Measurements from ENCODE around the gene DCST2.

DCST2 gene
- total RNA-seq: 0.96 to 1.2 reads per million in 2 donors

GRCh38 chr1:155033524-155033923, at the start of gene DCST2, which contains the start of gene DCST1:
DCST2 (minus strand) TSS chr1:155033781; CDS start chr1:155033701, 80 bp downstream.
DCST1 (plus strand) TSS chr1:155033824; CDS start chr1:155034037, 213 bp downstream.
- no peak for DNase-seq

GRCh38 chr1:155083052-155083541, 49.5 kb upstream of the DCST2 start:
- DNase-seq: no peak

- DNase-seq: no peak
Measured at GRCh38 chr1:155082301-155083051, 48.9 kb upstream of the DCST2 start.

GRCh38 chr1:155081472-155082300, 48.1 kb upstream of the DCST2 start:
- peak; percentile 25 for DNase-seq

GRCh38 chr1:155080312-155081228, 47.0 kb upstream of the DCST2 start:
- no peak for DNase-seq

- peak; percentile 22 for DNase-seq
Measured at GRCh38 chr1:155079487-155080311, 46.1 kb upstream of the DCST2 start.

GRCh38 chr1:155079210-155079486, 45.6 kb upstream of the DCST2 start:
- DNase-seq: no peak

- peak; percentile 42 for DNase-seq
Measured at GRCh38 chr1:155078469-155079209, 45.1 kb upstream of the DCST2 start, which contains the start of gene EFNA3. EFNA3 (plus strand) TSS chr1:155078837; CDS start chr1:155078942, 105 bp downstream.

GRCh38 chr1:155077758-155078445, 44.3 kb upstream of the DCST2 start:
- DNase-seq: no peak

GRCh38 chr1:155077346-155077745, 43.8 kb upstream of the DCST2 start:
- DNase-seq: no peak

GRCh38 chr1:155076371-155076770, 42.8 kb upstream of the DCST2 start:
- DNase-seq: no peak

- no peak for DNase-seq
Measured at GRCh38 chr1:155075535-155075934, 42.0 kb upstream of the DCST2 start.

- DNase-seq: no peak
Measured at GRCh38 chr1:155073377-155074242, 40.0 kb upstream of the DCST2 start.

- DNase-seq: no peak
Measured at GRCh38 chr1:155072531-155073289, 39.1 kb upstream of the DCST2 start.

- DNase-seq: no peak
Measured at GRCh38 chr1:155071701-155072100, 38.1 kb upstream of the DCST2 start.

GRCh38 chr1:155070721-155071569, 37.4 kb upstream of the DCST2 start:
- DNase-seq: peak; percentile 53

GRCh38 chr1:155070158-155070621, 36.6 kb upstream of the DCST2 start:
- DNase-seq: no peak
